GM18507 (cell line): Measurements from ENCODE around the gene TAAR1.
"Not testable (repeated sequence)": the region's sequence is repeated elsewhere in the genome, so short reads cannot be mapped to it uniquely, and the experiment has no call there.

ENCODE experiments used
- DNase-seq: peaks from one replicate; pipeline ENCODE4 v3.0.0; 2011; ENCODE audit warnings: low read depth; ENCODE audit not compliant: insufficient read length; ENCODE audit errors: extremely low spot score
- FAIRE-seq: peaks from 2 replicates; lab custom pipeline; 2011; peaks lifted over from hg19 to GRCh38; lab: Jason Lieb, UNC

The TAAR1 gene

DNA sequence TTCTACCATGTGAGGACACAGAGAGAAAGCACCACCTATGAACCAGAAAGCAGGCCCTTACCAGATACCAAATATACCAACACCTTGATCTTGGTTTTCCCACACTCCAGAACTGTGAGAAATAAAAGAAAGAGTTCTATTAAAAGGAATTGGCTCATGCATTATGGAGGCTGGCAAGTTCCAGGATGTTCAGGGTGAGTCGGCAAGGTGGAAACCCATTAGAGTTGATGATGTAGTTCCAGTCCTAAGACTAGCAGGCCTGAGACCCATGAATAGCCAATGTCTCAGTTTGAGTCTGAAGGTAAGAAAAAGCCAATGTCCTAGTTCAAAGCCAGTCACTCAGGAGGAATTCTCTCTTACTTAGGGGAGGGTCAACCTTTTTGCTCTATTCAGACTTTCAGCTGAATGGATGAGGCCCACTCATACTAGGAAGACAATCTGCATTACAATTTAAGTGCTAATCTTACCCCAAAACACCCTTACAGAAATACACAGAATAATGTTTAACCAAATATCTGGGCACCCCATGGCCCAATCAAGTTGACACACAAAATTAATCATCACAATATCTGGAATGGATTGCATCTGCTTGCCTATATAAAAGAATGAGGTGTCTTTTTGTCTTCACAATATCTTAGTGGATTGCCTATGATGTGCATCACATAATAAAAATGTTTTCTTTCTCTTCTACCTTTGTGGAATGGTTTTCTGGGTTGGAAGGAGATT, 5.5 kb upstream of the TAAR1 start:
- DNase-seq (no peak), FAIRE-seq (peak; percentile 9)

- DNase-seq (no peak), FAIRE-seq (no peak)
Observed at GRCh38 chr6:132663661-132664060, 4.7 kb upstream of the TAAR1 start.

GRCh38 chr6:132661906-132662305, 2.9 kb upstream of the TAAR1 start:
- no peak for DNase-seq

DNA sequence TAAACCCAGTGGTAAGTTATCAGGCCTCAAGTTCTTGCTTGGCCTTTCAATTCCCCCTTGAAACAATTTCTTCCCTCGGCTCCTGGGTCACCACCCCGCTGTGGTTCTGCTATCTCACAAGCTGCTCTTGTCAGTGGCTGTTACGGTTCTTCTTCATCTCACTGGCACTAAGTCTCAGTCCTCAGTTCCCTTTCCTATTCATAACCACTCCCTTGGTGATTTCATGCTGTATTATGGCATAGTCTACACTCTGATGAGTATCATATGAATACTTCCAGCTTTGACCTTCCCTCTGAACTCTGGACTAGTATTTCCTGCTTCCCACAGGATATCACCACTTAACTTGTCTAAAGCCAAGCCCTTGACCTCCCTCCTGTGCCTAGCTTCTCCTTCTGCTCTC, 7.9 kb downstream of the TAAR1 start:
- DNase-seq (no peak), FAIRE-seq (peak; percentile 52)

More at GRCh38 chr6:132661906-132662305, 2.9 kb upstream of the TAAR1 start:
- FAIRE-seq: no peak

GRCh38 chr6:132650429-132650828, 8.6 kb downstream of the TAAR1 start:
- FAIRE-seq (no peak), DNase-seq (no peak)

DNA sequence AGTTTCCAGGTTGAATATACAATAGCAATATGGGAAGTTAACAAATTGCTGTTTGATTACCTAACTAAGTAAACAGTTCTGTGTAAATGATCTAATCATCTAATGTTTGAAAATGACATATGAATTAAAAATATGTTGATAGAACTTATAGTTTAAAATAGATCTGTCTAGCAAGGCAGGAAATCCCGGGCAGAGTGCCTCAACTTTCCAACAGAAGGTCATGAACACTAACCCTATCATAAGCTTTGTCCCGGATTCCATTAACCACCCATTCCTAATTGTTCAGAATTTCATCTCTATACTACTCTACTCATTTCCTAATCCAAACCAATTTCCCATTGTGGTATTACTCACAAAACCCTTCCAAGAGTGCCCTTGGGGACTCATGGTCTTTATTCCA, 10.2 kb downstream of the TAAR1 start:
- FAIRE-seq: no peak
- no peak for DNase-seq

DNA sequence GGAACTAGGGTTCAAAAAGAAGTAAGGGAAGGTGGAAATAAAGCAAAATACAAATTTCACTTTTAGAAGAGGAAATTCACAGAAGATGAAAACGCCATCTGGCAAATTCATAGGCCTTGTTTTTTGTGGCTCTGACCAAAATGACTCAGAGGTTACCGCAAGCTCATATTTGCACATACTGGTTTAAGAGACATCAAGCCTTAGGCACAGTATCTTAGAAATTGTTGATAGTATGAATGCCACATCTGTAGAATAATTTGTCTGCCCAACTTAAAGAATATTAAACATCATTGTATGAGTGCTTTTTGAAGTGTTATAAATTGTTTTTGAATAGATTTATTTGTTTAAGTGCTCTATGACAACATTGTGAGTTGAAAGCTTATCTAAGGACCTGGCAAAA, 10.6 kb downstream of the TAAR1 start:
- FAIRE-seq (peak; percentile 78), DNase-seq (peak; percentile 3)

DNA sequence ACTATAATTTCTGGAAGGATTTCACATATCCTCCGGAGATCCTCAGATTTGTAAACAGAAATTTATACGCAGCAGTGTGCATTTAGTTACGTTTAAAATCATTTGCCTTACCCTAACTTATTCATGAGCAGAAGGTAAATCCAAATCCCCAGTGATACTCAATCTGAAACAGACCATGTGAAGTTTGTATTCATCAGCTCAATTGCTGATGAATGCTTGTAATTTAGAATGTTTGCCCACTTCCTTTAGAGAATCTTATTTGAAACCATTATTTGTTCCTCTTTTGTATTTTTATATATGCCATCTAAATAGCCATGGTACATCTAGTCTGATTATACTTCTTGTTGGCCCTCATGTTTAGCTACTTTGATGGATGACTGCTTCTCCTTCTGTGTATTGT, 15.4 kb downstream of the TAAR1 start:
- peak; percentile 66 for FAIRE-seq
- DNase-seq: no peak

DNA sequence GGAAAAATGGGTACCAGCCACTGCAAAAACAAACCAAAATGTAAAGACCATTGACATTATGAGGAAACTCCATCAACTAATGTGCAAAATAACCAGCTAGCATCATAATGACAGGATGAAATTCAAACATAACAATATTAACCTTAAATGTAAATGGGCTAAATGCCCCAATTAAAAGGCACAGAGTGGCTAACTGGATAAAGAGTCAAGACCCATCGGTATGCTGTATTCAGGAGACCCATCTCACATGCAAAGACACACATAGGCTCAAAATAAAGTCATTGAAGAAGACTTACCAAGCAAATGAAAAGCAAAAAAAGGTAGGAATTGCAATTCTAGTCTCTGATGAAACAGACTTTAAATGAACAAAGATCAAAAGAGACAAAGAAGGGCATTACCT, 21.8 kb downstream of the TAAR1 start:
- FAIRE-seq, DNase-seq: not testable (repeated sequence)

- not testable (repeated sequence) for DNase-seq, FAIRE-seq
Observed at GRCh38 chr6:132635906-132636305, 23.1 kb downstream of the TAAR1 start.

- FAIRE-seq, DNase-seq: not testable (repeated sequence)
Observed at GRCh38 chr6:132635288-132635687, 23.7 kb downstream of the TAAR1 start.

DNA sequence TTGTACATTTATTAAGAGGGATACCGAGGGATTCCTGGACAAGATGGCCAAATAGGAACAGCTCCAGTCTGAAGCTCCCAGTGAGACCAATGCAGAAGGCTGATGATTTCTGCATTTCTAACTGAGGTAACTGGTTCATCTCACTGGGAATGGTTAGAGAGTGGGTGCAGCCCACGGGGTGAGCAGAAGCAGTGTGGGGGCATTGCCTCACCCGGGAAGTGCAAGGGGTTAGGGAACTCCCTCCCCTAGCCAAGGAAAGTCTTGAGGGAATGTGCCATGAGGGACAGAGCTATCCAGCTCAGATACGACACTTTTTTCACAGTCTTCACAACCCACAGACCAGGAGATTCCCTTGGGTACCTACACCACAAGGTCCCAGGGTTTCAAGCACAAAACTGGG, 24.2 kb downstream of the TAAR1 start:
- DNase-seq: no peak
- FAIRE-seq: no peak

DNA sequence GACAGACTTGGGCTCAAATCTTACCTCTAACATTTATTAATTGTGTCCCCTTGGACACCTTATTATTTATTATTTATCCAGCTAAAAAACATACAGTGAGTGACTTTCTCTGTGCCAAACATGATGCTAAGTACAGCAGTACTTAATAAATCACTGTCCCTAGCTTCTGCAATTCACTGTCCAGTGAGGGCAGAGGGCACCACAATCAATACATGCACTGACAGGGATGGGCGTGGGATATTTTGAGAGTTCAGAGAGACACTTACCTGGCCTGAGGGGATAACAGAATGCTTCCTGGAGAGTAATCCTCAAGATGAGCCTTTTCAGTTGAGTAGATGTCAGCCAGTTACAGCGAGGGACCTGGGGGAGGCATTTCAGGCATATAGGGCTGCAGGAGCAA, 25.6 kb downstream of the TAAR1 start:
- DNase-seq: no peak
- no peak for FAIRE-seq

GRCh38 chr6:132624175-132624574, 34.8 kb downstream of the TAAR1 start, which contains the start of gene TAAR2:
Gene TAAR2 (minus strand): TSS chr6:132624275. CDS start chr6:132624275, 0 bp downstream.
- DNase-seq (no peak), FAIRE-seq (no peak)

GRCh38 chr6:132623106-132623845, 35.7 kb downstream of the TAAR1 start:
- no peak for FAIRE-seq
- no peak for DNase-seq

DNA sequence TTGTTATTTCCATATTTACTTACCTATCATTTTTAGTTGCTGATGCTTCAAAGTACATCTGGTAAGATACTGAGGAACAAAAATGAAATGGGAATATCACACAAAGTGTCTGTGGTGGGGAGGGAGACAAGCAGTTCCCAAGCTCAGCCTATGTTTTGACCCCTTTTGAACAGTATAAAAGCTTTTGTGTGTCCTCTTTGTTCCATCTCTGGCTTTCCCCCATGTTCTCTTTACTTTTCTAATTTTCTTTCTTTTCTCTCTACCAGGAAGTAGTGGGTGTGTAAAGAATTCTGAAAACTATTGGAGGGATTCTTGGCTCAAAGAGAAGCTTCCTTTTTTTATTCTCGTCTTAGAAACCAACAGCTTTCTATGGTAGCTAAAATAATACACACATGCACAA, 42.3 kb downstream of the TAAR1 start:
- FAIRE-seq (no peak), DNase-seq (no peak)

- FAIRE-seq: peak; percentile 62
Observed at GRCh38 chr6:132614554-132614953, 44.4 kb downstream of the TAAR1 start.

DNA sequence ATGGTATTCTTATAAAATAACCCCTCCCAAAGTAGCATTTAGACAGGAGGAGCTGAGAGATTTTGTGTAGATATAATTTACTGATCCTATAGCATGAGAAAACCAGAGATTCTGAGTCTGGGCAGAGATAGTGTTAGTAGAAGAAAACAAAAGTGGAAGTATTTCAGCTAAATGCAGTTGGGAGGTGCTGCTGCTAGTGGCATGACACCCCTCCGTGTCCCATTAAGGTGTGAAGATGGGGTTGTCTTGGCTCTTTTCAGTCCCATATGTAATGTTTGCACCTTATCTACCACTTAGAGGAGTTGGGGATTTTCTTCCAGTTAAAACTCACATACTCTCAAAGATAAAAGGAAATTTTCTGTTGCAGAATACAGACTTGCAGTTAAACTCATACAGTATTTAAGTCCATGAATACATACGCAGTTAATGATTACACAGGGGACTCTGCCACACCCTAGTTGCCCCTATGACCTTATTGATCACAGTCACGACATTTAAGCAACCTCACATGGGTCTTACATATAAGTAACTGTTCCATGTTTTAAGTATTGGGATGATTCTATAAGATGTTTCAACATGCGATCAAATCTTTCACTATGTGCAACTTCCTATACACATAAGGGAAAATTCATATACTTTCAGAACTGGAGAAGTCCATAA, 46.4 kb downstream of the TAAR1 start:
- DNase-seq: no peak
- peak; percentile 54 for FAIRE-seq

More at GRCh38 chr6:132614554-132614953, 44.4 kb downstream of the TAAR1 start:
- DNase-seq: no peak

- no peak for FAIRE-seq
- DNase-seq: no peak
Observed at GRCh38 chr6:132611616-132612015, 47.4 kb downstream of the TAAR1 start.

DNA sequence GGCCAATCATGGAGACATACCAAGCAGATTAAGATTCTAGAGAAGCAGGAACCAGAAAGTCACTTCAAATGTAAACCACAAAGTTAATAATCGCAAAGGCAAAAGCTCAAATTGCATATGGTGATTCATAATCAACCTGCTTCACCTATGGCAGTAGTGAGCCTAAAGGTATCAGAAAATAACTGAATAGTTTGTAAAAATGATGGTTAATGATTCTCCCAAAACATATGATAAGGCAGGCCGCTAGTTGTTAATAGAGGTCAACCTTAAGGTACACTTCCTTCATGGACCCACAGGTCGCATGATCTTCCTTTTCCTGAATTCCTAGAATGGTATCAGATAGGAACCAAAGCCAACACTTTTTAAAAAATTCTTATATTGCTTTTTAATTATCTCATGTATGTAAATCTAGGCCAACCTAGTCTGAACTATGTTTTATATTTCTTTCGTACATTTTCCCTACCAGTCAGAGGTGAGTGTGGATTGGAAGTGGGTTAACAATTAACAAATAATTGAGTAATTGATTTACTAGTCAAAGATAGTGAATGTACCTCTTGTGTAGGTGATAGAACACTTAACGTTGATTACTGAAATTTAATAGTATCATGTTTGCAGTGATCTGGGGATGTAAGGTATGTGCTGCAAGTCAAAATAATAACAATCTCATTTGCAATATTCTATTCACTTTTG, 51.3 kb downstream of the TAAR1 start:
- peak; percentile 81 for FAIRE-seq
- DNase-seq: no peak
